GM12891 (cell line): ENCODE data around the gene CCDC154.

Experiments
- POLR2A ChIP-seq: IDR thresholded peaks from 2 replicates; pipeline ENCODE4 v1.6.1; 2011; ENCODE audit warnings: low read depth, low read length, control low read depth
- POLR2AphosphoS5 ChIP-seq: IDR thresholded peaks from 2 replicates; pipeline ENCODE4 v1.6.1; 2011; ENCODE audit warnings: low read depth, low read length, control low read depth
- POU2F2 ChIP-seq: IDR thresholded peaks from 2 replicates; pipeline ENCODE4 v1.6.1; 2011; ENCODE audit warnings: low read depth, mild to moderate bottlenecking, control low read depth, low read length, moderate library complexity
- SPI1 ChIP-seq: IDR thresholded peaks from 2 replicates; pipeline ENCODE4 v1.6.1; 2011; ENCODE audit warnings: low read depth, low read length, control low read depth
- TAF1 ChIP-seq: IDR thresholded peaks from 2 replicates; pipeline ENCODE4 v1.6.1; 2011; ENCODE audit warnings: low read depth, low read length, control low read depth

- no peak for TF ChIP-seq POLR2A
- no peak for TF ChIP-seq SPI1
- TF ChIP-seq POLR2AphosphoS5 = no peak
- TF ChIP-seq TAF1 = no peak
- TF ChIP-seq POU2F2 = no peak
Measured at GRCh38 chr16:1427473-1428461, 16.6 kb downstream of the CCDC154 start.
